IMR-90 (cell line): ENCODE measurements around the gene MALSU1. TPM values are rescaled to one million over a fixed set of nuclear protein-coding genes. Genes with fewer than 3 reads are reported as not detected.

ENCODE experiments used
- ATAC-seq: fragments of 200-7000 bp; cut with Tn5 transposase; 2 replicates; pipeline ENCODE4 v1.9.1; 2020; ENCODE audit warnings: low read depth, mild to moderate bottlenecking, moderate library complexity
- BruUV-seq: library from RNA; stranded (reverse); fragments of 400-500 nt; replicated peaks from 2 replicates; lab custom pipeline; 2021; lab: Mats Ljungman, UMichigan
- CTCF ChIA-PET: fragments of 300-600 bp; formaldehyde crosslinking; extraction: SDS; loops from one replicate; lab custom pipeline; 2021; ENCODE audit warnings: antibody characterized with exemption; lab: Yijun Ruan, JAX
- POLR2A ChIA-PET: fragments of 300-600 bp; sonication (Branson Sonifier 250); formaldehyde crosslinking; loops from one replicate; lab custom pipeline; 2022; ENCODE audit warnings: antibody characterized with exemption; ENCODE audit not compliant: unreplicated experiment; lab: Charles Lee
- DNase-seq: peaks from one replicate; pipeline ENCODE4 v3.0.0; 2013
- H2AFZ ChIP-seq: replicated peaks from 2 replicates; pipeline ENCODE3; 2013; ENCODE audit warnings: low read length, mild to moderate bottlenecking; ENCODE audit not compliant: poor library complexity
- H2AK5ac ChIP-seq: 2 replicates; pipeline ENCODE4 v1.6.1; 2013; ENCODE audit warnings: low read depth, low read length, inconsistent platforms
- H2AK9ac ChIP-seq: replicated peaks from 2 replicates; pipeline ENCODE3; 2013; ENCODE audit warnings: mild to moderate bottlenecking, low read depth, low read length, moderate library complexity; ENCODE audit not compliant: poor library complexity
- H2BK120ac ChIP-seq: 2 replicates; pipeline ENCODE4 v1.6.1; 2013; ENCODE audit warnings: low read depth, low read length, inconsistent platforms
- H2BK15ac ChIP-seq: 3 replicates; pipeline ENCODE4 v1.6.1; 2013; ENCODE audit warnings: low read depth, low read length, inconsistent platforms
- H2BK20ac ChIP-seq: 2 replicates; pipeline ENCODE4 v1.6.1; 2013; ENCODE audit warnings: low read depth, mild to moderate bottlenecking, inconsistent platforms, low read length, moderate library complexity
- H2BK5ac ChIP-seq: 2 replicates; pipeline ENCODE4 v1.6.1; 2013; ENCODE audit warnings: mild to moderate bottlenecking, low read depth, low read length, inconsistent platforms; ENCODE audit not compliant: poor library complexity, severe bottlenecking
- H3K14ac ChIP-seq: replicated peaks from 2 replicates; pipeline ENCODE4 v1.6.1; 2013; ENCODE audit warnings: low read depth, low read length, inconsistent platforms
- H3K18ac ChIP-seq: 2 replicates; pipeline ENCODE4 v1.6.1; 2013; ENCODE audit warnings: low read depth, low read length, control low read depth
- H3K23ac ChIP-seq: 2 replicates; pipeline ENCODE4 v1.6.1; 2013; ENCODE audit warnings: low read depth, low read length, inconsistent platforms
- H3K27ac ChIP-seq: 2 replicates; pipeline ENCODE4 v1.5.1; 2013; ENCODE audit warnings: mild to moderate bottlenecking, control low read depth, low read length; ENCODE audit not compliant: insufficient read depth
- H3K27me3 ChIP-seq: 2 replicates; pipeline ENCODE4 v1.6.1; 2013; ENCODE audit warnings: low read length; ENCODE audit not compliant: control insufficient read depth, insufficient read depth
- H3K36me3 ChIP-seq: 2 replicates; pipeline ENCODE4 v1.6.1; 2013; ENCODE audit warnings: low read length, mixed read lengths; ENCODE audit not compliant: control insufficient read depth, insufficient read depth
- H3K4ac ChIP-seq: 2 replicates; pipeline ENCODE4 v1.6.1; 2013; ENCODE audit warnings: low read depth, low read length, inconsistent platforms
- H3K4me1 ChIP-seq: 2 replicates; pipeline ENCODE4 v1.6.1; 2013; ENCODE audit warnings: low read length, mixed read lengths; ENCODE audit not compliant: control insufficient read depth, insufficient read depth
- H3K4me2 ChIP-seq: 2 replicates; pipeline ENCODE4 v1.6.1; 2013; ENCODE audit warnings: low read depth, mild to moderate bottlenecking, control low read depth, low read length, moderate library complexity
- H3K4me3 ChIP-seq: 2 replicates; pipeline ENCODE4 v1.5.1; 2013; ENCODE audit warnings: low read depth, mild to moderate bottlenecking, control low read depth, low read length, moderate library complexity; ENCODE audit not compliant: insufficient read depth
- H3K56ac ChIP-seq: 2 replicates; pipeline ENCODE4 v1.6.1; 2013; ENCODE audit warnings: low read length, inconsistent platforms; ENCODE audit not compliant: insufficient read depth; ENCODE audit errors: extremely low read depth
- H3K79me1 ChIP-seq, 2 experiments: 2 replicates each; pipeline ENCODE4 v1.6.1; 2013; ENCODE audit warnings: low read length in 2 of 2, inconsistent platforms in 1 of 2, low read depth in 1 of 2
- H3K9ac ChIP-seq: 2 replicates; pipeline ENCODE4 v1.6.1; 2013; ENCODE audit warnings: low read depth, low read length, control low read depth
- H3K9me1 ChIP-seq: 2 replicates; pipeline ENCODE4 v1.6.1; 2013; ENCODE audit warnings: low read length, inconsistent platforms; ENCODE audit not compliant: insufficient read depth
- H3K9me3 ChIP-seq: 2 replicates; pipeline ENCODE4 v1.6.1; 2013; ENCODE audit warnings: low read length; ENCODE audit not compliant: control insufficient read depth, insufficient read depth
- H4K20me1 ChIP-seq: 2 replicates; pipeline ENCODE4 v1.6.1; 2013; ENCODE audit warnings: low read length, inconsistent platforms; ENCODE audit not compliant: insufficient read depth
- H4K5ac ChIP-seq: 2 replicates; pipeline ENCODE4 v1.6.1; 2013; ENCODE audit warnings: mild to moderate bottlenecking, low read depth, low read length, control low read depth
- H4K8ac ChIP-seq, 2 experiments: 2 replicates each; pipeline ENCODE4 v1.6.1; 2013; ENCODE audit warnings: low read depth in 2 of 2, low read length in 2 of 2, control low read depth in 1 of 2, inconsistent platforms in 1 of 2
- H4K91ac ChIP-seq: 2 replicates; pipeline ENCODE4 v1.6.1; 2013; ENCODE audit warnings: low read depth, low read length, inconsistent platforms; ENCODE audit not compliant: insufficient read depth
- ELK1 ChIP-seq: fragments of 150-350 bp; IDR thresholded peaks from 2 replicates; pipeline ENCODE4 v1.6.1; 2016; ENCODE audit warnings: low read depth, mild to moderate bottlenecking, low read length, moderate library complexity, borderline replicate concordance
- FOS ChIP-seq: fragments of 150-350 bp; IDR thresholded peaks from 2 replicates; pipeline ENCODE4 v1.6.1; 2016; ENCODE audit warnings: low read depth, low read length
- MAFK ChIP-seq: IDR thresholded peaks from 2 replicates; pipeline ENCODE4 v1.6.1; 2012; ENCODE audit warnings: low read depth, low read length, improper control_type of control experiment
- NFE2L2 ChIP-seq: fragments of 150-350 bp; IDR thresholded peaks from 2 replicates; pipeline ENCODE4 v1.6.1; 2016; ENCODE audit warnings: low read depth, mild to moderate bottlenecking, low read length
- WGBS, 2 experiments: methylation state at CpG; one replicate each; pipeline versions ENCODE4 v1.1.5 to v1.1.7; 2013; ENCODE audit warnings: missing lambda C conversion rate in 2 of 2; ENCODE audit not compliant: insufficient read length in 1 of 2; ENCODE audit errors: extremely low coverage in 2 of 2; 5-methylcytosine and 5-hydroxymethylcytosine counted together
- dilution Hi-C: fragments of 300-500 bp; cut with HindIII; formaldehyde crosslinking; loops from one replicate; pipeline ENCODE4 v1.14.3; 2018; ENCODE audit warnings: low sequenced_read_pairs; ENCODE audit not compliant: unreplicated experiment
- in situ Hi-C: fragments of 300-500 bp; cut with MboI; formaldehyde crosslinking; loops from 3 replicates; pipeline ENCODE4 v1.14.3; 2019; ENCODE audit warnings: low sequenced_read_pairs, inconsistent platforms, mixed read lengths
- intact Hi-C: fragments of 100-400 bp; cut with micrococcal nuclease; formaldehyde crosslinking; loops from 2 replicates; pipeline ENCODE4 v1.10.0; 2022
- polyA plus RNA-seq, 3 experiments: library from polyadenylated mRNA; depleted of rRNA; stranded (reverse); fragments of >200 nt; gene quantifications; 2 replicates each; pipeline ENCODE4 v1.2.3, GENCODE V29; 2012; ENCODE audit warnings: low replicate concordance in 1 of 3
- total RNA-seq: library from RNA; depleted of rRNA; stranded (reverse); fragments of >200 nt; gene quantifications from 2 replicates; pipeline ENCODE4 v1.2.3, GENCODE V29; 2012

The MALSU1 gene
- total and polyA plus RNA-seq, 2 of the 4 experiments (the other 2 are of a cell fraction): 30.5 to 36.0 TPM

GRCh38 chr7:23343806-23344475, 44.8 kb downstream of the MALSU1 start:
- H2BK20ac ChIP-seq: peak overlapping the region; percentile 72; the same call in 1 of the 2 replicates
- no peak overlapping the region for H2AK5ac ChIP-seq
- no peaks in the 10 kb centered on the region for H3K27me3 ChIP-seq
- CTCF ChIA-PET: no interaction called here
- no CpG with 5 or more reads among the region's 9 CpGs for WGBS, 2 experiments
- no peak overlapping the region for H3K4me3 ChIP-seq
- H3K56ac ChIP-seq: no peak overlapping the region; the same call in 1 of the 2 replicates
- peak overlapping the region; percentile 89 for H2BK120ac ChIP-seq
- peaks cover 18% of the 10 kb centered on the region for H3K9me1 ChIP-seq
- H3K23ac ChIP-seq: no peak overlapping the region; the same call in 1 of the 2 replicates
- H3K36me3 ChIP-seq: peaks cover 20% of the 10 kb centered on the region
- POLR2A ChIA-PET: no interaction called here
- no peak overlapping the region for H2AK9ac ChIP-seq
- ATAC-seq (peak; percentile 7; the same call in 1 of the 2 replicates), DNase-seq (peak; percentile 67)
- peak overlapping the region; percentile 79 for H3K4me2 ChIP-seq
- 0 out of 3 replicates have a peak overlapping the region, but pooled peaks have one; percentile 63 for H2BK15ac ChIP-seq
- peak overlapping the region; percentile 85; the same call in 1 of the 2 replicates for H3K14ac ChIP-seq
- H3K18ac ChIP-seq: peak overlapping the region; percentile 89; the same call in 1 of the 2 replicates
- TF ChIP-seq FOS (0 out of 2 replicates have a peak, but pooled peaks have one; percentile 15), MAFK (no peak), NFE2L2 (no peak), ELK1 (no peak)
- peaks cover 24 to 65% of the 10 kb centered on the region in 2 experiments for H3K79me1 ChIP-seq
- H4K8ac ChIP-seq: peak overlapping the region; percentile 36 to 75; a peak in 2 of 4 replicates
- no peak overlapping the region for H3K27ac ChIP-seq
- H4K5ac ChIP-seq: no peak overlapping the region; the same call in 1 of the 2 replicates
- H2AFZ ChIP-seq: no peak overlapping the region
- peak overlapping the region; percentile 85 for H3K4ac ChIP-seq
- H3K9me3 ChIP-seq: no peaks in the 10 kb centered on the region
- H4K91ac ChIP-seq: peak overlapping the region; percentile 85
- no peaks in the 10 kb centered on the region for H4K20me1 ChIP-seq
- peaks cover 25% of the 10 kb centered on the region for H3K4me1 ChIP-seq
- intact Hi-C loops: no loop called here
- BruUV-seq: no TSS peak
- H2BK5ac ChIP-seq: peak overlapping the region; percentile 93
- dilution Hi-C loops: no loop called here
- H3K9ac ChIP-seq: no peak overlapping the region; the same call in 1 of the 2 replicates
- in situ Hi-C loops: no loop called here
